NCI-H1436 treated with DMSO at 0.1 percent for 48 hours (cell line): ENCODE measurements around the gene SYNJ2.

Experiments
- DNase-seq: peaks from one replicate; lab custom pipeline; 2025; lab: John Stamatoyannopoulos, UW

SYNJ2 gene

DNA sequence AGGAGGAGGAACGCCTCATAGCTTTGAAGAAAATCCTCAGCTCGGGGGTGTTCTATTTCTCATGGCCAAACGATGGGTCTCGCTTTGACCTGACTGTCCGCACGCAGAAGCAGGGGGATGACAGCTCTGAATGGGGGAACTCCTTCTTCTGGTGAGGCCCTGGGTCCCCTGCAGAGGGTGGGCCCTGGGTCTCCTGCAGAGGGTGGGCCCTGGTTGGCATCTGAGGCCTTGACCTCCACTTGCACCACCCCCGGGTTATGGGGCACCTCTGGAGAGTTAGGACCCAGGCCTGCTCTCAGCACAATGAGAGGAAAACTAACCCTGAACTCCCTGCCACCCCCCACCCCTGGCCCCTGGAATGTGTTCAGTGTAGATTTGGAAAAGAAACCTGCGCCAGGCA, 47.2 kb downstream of the SYNJ2 start:
- DNase-seq, result no peak

DNA sequence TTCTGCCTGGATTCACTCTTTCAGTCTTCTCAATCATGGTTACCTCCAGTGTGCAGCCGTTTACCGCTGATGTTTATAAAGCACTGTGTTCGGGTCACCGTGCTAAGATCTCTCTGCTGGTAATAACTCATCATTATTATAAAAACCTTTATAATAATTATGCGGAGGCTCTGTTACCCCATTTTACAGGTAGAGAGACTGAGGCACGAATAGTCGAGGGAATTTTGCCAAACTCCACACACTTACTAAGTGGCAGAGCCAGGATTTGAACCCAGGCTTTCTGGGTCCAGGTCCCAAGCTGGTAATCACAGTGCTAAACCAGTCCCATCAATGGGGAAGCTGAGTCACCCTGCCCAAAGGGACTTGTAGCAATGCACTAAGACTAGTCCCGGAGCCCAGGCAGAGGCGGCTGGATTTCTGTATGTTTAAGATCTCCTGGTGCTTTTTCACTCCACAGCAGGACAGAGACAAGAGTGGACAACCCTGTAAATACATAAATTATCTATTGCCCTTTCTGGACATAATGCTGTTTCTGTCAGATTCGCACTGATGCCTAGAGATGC, 48.1 kb downstream of the SYNJ2 start:
- DNase-seq, result no peak

DNA sequence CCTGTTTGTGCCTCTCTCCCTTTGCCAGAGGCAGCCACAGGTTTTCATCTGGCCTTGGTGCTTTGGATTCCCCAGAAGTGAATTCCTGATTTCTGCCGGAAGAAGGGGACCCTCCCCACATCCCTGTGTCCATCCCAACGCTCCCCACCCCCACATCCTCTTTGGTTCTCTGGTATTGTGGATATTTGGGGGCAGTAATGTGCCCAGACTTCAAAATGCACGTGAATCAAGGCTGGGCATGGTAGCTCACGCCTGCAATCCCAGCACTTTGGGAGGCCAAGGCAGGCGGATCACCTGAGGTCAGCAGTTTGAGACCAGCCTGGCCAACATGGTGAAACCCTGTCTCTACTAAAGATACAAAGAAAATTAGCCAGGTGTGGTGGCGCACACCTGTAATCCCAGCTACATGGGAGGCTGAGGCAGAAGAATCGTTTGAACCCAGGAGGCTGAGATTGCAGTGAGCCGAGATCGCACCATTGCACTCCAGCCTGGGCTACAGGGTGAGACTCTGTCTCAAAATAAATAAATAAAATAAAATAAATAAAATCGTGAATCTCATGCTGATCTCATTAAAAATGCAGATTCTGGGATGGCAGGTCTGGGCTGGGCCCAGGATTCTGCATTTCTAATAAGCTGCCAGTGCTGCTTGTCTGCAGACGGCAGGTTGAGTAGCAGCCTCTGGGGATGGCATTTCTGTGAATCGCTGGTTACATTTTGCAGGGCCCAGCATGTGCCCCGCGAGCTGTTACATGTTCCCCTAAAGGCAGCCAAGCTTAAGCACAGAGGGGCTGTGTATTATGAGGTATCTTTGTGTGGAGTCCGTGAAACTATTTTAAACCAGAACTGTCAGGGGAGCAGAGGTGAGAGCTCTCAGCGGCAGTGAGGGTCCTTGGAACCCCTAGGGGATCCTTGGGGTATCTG, 49.0 kb downstream of the SYNJ2 start:
- DNase-seq, result no peak

DNA sequence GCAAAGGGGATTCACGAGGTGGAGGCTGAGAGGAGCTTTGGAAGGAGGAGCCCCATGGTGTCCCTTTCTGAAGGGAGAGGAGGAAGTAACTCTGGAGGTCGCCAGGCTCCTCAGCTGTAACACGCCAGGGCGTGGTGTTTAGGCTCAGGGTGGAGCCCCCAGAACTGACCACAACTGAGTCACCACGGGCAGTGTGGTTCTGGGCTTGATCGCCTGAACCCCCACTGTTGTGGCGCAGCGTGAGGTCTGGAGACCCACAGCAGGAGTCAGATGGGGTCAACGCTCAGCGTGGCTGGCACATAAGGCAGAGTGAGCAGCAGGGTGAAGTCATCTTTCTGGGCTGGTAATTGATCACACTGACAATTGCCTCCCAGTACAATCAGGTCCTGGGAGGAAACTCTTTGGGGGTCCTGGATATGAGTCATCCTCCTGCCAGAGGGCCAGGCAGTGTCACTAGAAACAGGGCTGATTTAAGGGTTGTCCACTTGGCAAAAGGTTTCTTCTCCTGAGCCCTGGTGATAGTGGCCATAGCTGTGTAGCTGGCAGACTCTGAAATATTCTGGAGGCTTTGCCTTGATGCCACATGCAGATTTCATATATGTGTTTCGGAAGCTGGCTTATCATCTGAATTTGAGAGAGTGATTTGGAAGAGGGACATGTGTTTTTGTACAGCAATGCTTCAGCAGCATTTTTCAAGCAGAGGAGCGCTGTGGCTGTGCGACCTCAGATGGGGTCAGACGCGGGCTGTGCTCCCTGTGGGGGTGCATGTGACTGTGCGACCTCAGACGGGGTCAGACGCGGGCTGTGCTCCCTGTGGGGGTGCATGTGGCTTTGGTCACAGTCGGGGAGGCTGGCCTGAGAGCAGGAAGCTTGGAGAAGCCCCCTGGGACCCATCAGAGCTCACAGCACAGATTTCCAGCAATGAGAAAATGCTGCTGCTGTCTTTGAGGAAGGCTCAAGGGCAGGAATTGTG, 50.0 kb downstream of the SYNJ2 start:
- no peak for DNase-seq

DNA sequence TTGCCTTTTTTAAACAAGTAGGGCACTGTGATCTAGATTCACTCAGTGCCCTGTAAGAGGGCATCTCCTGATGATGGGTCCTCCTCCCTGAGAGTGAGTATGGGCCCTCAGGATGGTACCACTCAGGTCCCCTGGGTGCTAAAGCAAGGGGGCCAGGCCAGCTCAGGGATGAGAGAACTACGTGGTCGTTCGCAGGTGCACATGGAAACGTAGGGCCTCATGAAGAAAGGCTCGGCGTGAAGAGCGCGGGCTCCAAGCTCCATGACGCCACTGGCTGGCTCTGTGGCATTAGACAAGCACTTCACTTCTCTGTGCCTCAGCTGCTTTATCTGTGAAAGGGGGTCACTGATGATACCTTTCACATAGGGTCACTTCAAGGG, 50.7 kb downstream of the SYNJ2 start:
- DNase-seq, result no peak

DNA sequence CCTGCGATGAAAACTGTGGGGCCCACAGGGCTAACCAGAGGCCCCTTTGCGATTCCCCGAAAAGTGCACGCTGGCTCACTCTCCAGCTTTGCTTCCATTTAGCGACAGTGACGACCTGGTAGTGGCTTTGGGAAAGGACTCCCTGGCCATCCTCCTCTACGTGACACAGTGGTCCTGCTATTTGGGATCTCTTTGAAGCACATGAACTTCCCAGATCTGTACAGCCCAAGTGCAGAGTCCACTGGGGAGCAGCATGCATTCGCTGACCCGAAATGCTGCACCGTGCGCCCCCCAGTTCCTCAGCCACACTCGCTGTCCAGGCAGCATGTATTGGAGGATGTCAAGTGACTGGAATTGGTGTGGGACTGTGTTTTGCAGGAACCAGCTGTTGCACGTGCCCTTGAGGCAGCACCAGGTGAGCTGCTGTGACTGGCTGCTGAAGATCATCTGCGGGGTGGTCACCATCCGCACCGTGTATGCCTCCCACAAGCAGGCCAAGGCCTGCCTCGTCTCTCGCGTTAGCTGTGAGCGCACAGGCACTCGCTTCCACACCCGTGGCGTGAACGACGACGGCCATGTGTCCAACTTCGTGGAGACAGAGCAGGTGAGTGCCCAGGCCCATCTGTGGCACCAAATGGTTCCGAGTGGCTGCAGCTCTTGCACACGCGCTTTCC, 51.6 kb downstream of the SYNJ2 start:
- DNase-seq, result no peak

DNA sequence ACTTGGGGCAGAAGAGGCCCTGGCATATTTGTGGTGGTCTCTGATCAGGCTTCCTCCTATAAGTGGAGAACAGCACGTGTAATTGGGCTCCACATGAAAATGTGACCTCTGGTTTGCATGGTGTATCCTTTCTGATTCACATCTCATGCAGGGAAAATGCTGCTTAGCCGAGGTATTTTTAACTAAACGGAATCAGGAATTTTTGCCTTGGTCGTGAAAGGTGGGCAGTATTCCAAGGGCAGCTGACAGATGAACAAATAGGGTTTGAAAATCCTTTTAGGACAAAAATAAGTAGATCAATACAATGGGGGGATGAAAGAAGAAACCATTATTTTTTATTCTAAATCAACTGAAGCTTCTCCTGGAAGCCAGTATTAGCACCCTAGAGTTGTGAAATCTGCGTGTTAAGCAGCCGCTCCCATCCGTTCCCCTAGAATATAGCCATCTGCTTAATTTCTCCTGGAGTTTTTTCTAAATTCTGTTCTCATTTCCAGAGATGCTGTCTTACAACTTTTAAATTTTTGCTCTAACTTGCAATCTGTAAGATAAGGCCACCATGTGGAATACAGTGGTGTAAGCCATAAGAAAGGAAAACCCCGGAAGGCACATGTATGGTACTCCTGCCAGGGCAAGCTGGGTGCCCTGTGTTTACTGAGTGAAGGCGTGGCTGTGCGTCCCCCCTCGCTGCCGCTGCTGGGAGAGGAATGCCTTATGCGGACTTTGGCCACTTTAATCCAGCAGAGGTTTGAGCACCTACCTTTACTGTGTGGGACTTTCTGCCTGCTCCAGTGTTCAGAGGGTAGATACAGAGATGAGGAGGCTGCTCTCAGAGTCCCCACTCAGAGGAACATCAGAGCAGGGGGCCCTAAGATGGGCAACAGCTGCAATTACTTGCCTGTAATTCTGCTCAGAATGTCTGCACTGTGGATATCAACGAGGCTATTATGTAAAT, 52.4 kb downstream of the SYNJ2 start:
- no peak for DNase-seq

DNA sequence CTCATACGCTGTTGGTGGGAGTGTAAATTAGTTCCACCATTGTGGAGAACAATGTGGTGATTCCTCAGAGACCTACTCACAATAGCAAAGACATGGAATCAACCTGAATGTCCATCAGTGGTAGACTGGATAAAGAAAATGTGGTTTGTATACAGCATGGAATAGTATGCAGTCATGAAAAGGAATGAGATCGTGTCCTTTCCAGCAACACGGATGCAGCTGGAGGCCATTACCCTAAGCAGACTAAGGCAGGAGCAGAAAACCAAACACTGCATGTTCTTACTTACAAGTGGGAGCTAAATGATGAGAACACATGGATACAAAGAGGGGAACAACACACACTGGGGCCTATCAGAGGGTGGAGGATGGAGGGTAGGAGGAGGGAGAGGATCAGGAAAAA, 54.6 kb downstream of the SYNJ2 start:
- no peak for DNase-seq

DNA sequence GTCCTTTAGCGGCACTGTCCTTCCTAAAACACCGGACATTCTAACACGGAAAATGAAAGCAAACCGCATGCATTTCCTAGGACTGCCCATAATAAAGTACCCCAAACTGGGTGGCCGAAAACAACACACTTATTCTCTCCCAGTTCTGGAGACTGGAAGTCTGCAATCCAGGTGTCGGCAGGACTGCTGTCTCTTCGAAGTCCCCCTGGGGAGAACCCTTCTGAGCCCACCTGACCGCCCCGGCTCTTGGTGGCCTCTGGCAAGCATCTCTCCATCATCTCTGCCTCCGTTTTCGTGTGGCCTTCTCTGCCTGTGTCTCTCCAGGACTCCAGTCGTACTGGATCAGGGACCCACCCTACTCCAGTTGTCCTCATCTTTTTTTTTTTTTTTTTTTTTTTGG, 55.4 kb downstream of the SYNJ2 start:
- no peak for DNase-seq

DNA sequence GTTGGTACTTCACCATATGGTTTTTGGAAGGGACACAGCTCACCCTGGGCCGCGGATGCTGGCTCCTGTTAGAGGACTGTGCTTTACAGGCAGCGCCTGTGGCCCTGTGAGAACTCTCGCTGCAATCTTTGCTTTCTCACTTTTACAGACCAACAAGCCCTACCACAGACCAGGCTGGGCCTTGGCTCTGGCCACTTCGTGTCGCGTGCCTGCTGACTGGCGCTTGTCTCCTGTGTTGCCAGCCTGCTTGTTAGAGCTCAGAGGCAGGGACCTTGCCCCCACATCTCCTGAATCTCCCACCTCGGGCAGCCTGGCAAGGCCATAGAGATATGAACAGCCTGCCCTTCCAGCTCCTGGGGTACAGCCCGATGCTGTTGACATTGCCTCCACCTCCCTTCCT, 56.1 kb downstream of the SYNJ2 start:
- no peak for DNase-seq

DNA sequence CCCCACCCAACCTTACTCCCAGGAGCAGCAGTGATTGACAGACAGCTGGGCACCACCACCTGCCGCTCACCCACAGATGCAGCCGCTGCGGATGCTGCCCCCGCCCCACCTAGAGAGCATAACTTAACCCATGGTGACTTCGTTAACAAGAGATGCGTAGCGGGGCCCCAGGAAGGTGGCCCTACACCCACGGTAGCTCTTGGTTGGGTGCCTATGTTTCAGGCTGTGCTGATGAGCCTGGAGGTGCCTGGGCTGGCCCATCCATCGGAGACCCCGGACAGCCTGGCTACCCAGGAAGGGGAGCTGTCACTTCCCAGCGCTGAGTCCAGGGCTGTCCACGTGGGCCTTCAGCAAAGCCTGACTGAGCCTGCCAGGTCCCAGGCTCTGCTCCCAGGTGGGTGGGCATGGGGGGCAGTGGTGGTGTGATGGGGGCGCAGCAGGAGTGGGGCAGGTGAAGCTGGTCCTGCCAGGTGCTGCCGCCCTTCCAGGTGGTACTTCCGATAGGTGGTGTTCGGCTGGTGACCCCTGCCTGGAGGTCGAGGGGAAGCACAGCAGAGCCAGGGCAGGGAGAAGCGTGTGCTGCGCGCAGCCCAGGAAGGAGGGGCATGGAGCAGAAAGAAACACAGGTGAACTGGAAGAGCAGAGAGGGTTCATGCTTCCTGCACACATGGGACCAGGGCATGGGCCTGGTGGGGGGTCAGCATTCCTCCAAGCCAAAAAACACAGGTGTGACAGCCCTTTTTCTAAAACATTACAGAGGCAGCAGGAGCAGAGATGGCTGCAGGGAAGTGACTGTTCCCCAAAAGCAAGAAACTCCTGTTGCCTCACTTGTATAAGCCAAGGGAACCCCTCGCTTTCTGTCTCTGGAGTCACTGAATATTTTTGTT, 56.9 kb downstream of the SYNJ2 start:
- no peak for DNase-seq

DNA sequence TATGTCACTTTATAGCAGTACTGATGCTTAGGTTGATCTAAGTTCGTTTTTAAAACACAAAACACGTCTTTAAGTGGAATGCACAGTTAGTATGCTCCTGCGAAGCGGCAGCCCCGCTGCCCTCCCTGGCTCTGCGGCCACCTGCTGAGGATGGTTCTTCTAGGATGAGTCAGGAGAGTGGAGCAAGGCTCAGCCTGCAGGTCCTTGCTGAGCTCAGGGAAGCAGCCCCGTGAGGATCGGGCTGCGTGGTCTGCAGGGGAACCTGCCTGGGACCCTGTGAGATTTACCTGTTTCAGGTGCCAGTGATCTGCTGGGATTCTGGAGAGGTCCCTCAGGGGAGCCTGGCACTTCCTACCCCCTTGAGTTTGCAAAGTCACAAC, 57.5 kb downstream of the SYNJ2 start:
- no peak for DNase-seq

DNA sequence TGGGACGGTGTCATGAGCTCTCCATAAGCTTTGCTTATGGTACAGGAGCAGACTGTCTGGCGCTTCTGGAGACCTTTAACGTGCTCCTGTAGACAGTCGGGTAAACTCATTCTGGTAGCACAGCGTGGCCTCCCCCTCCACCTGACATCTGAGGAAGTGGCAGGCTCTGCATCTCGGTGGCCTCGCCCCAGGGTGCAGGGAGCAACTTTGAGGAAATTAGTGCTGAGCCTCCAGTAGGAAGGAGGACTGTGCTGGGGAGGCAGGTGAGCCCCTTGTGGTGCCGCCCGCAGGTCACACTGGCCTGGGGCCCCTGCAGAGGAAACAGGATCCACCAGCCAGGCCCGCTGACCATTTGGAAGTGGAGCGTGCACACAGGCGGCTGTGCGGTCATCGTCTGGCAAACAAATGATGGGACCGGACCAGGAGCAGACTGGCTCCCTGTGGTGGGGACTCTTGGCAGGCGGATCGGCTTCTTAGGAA, 57.9 kb downstream of the SYNJ2 start:
- DNase-seq, result no peak

DNA sequence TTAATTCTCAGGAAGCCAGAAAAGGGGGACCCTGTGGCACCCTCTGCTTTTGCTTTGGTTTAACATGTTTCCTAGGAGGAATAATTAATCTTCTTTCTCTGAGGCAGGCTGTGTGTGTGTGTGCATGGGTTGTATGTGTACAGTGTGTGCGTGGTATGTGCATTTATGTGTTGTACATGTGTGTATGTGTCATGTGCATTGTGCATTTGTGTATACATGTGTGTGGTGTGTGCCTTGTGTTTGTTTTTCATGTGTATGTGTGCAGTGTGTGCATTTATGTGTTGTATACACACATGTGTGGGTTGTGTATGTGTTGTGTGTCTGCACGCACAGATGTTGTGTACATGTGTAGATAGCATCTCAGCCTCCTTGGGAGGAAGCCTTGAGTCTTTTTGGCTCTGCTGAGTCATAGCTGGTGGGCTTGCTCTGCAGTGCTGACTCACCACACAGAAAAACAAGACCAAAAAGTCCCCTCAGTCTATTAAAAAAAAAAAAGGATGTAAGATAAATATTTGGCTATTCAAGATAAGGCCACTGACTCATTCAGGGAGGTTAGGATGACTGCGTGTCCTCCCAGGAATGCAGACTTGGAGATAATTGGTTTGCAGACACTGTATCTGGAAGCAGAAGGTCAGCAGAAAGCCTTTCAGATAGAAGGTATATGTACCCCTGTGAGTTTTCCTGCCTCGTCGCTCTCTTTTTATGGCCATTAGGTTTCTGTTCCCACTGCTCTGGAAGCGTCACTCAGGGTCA, 58.6 kb downstream of the SYNJ2 start:
- DNase-seq, result no peak

DNA sequence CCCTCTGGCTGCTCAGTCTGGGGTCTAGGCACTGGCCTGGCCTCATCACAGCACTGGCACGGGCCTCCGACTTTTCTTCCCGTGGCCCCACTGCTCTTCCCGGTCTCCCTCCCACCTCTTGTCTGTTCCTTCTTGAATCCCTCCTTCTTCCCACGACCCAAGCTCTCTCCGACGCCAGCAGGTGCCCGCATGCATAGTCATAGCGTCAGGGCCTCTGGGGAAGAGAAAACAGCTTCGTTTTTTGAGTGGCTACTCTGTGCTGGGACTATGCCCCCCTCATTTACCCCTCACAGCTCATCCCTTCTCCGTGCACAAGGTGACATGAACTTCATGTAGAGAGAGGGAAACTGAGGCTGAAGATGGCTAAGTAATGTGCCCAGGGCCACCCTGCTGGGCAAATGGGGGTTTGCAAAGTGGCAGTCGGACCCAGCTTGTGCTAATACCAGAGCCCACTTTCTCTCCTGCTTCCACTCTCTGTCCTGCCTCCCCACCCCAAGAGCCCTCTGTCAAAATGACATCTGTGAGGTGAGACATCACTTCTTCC, 59.2 kb downstream of the SYNJ2 start:
- DNase-seq, result no peak

DNA sequence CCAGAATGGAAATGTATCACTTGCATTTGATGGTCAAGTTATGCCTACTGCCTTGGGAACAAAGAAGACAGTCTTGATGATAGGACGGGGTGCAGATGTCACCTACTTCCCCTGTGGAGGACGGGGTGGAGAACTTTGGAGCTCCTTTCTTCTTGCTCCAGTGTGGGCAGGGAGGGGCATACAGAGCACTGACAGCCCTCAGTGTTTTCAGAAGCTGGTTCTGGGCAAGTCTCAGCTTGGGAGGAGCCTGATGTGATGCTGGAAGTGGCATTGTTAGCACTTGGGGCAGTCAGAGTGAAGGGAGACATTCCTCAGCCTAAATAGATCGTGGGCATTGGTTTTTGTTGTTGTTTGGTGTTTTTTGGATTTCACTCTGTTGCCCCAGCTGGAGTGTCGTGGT, 59.7 kb downstream of the SYNJ2 start:
- no peak for DNase-seq

DNA sequence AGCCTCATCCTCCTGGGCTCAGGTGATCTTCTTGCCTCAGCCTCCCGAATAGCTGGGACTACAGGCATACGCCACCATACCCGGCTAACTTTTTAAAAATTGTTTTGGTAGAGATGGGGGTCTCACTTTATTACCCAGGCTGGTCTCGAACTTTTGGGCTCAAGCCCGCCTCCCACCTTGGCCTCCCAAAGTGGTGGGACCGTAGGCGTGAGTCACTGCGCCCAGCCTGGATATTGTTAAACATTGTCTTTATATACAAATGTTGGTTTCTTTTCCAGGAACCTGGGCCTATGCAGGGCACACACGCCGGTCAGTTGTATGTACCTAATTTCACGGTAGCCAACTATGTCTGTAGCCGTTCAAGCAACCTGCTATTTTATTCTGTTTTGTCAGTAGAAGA, 60.1 kb downstream of the SYNJ2 start:
- DNase-seq, result no peak

DNA sequence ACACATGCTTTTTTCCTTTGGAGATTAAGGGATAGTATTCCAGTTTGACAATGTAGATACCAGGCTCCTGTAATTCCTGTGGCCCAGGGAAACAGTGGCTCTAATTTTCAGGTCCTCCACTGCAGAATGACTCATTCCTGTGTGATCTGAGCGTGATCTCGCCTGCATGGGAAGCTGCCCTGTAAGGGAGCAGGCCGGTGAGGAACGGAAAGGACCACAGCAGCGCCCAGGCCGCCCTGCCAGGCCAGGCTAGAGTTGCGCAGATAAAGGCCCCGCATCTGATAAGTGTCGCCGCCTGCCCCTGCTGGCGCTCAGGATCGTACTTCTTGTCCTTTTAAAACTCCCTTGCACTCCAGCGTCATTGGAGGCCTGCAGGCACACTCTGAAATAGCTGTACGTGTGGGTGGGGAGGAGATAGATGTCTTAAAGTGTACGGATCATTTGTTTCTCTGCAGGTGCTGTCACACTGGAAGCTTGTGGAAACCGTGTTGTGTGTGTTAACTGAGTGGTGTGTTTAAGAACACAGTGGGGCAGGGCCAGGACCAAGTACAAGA, 60.7 kb downstream of the SYNJ2 start:
- no peak for DNase-seq
